Measurements from ENCODE around the gene NFIA.

- no peak for TF ChIP-seq CTCF (IDR thresholded peaks at IDR 0.05 in 2 of 3, conservative IDR thresholded peaks at IDR 0.05 in 1 of 3; ENCODE audit: control insufficient read depth in 2 of 3, extremely low read depth in 1 of 3, insufficient read depth in 1 of 3, low read depth in 3 of 3, low read length in 3 of 3)
- no peak for TF ChIP-seq YY1 (IDR thresholded peaks at IDR 0.05; ENCODE audit: low read depth, low read length)
- TF ChIP-seq KDM1A (IDR thresholded peaks at IDR 0.05; ENCODE audit: borderline replicate concordance) = no peak
- TF ChIP-seq GABPA (IDR thresholded peaks at IDR 0.05; ENCODE audit: low read depth) = no peak
- TF ChIP-seq BCL11A (IDR thresholded peaks at IDR 0.05; ENCODE audit: low read depth, low read length) = no peak
- TF ChIP-seq FOXM1 (IDR thresholded peaks at IDR 0.05; ENCODE audit: low read depth, low read length) = no peak
- TF ChIP-seq SRF (IDR thresholded peaks at IDR 0.05; ENCODE audit: low read depth in 2 of 2, low read length in 2 of 2) = no peak
- TF ChIP-seq MEF2A (IDR thresholded peaks at IDR 0.05; ENCODE audit: insufficient read depth, low read depth, low read length) = no peak
- TF ChIP-seq SREBF2 (IDR thresholded peaks at IDR 0.05; ENCODE audit: low read length) = no peak
- no peak for TF ChIP-seq POLR2A (IDR thresholded peaks at IDR 0.05; ENCODE audit: low read depth, low read length)
- no peak for TF ChIP-seq POLR2AphosphoS5 (IDR thresholded peaks at IDR 0.05; ENCODE audit: low read length)
- TF ChIP-seq TBL1XR1 (IDR thresholded peaks at IDR 0.05; ENCODE audit: low read depth, low read length) = no peak
Observed at GRCh38 chr1:61230523-61230922, 148.2 kb downstream of the NFIA start.

Data from GM12878 (cell line).